OCI-LY7 (cell line): Measurements from ENCODE around the gene SLIT3. TPM values are rescaled to one million over a fixed set of nuclear protein-coding genes. Genes with fewer than 3 reads are reported as not detected.

ENCODE experiments used
- BruUV-seq: library from RNA; stranded (reverse); fragments of 400-500 nt; replicated peaks from 2 replicates; lab custom pipeline; 2021; lab: Mats Ljungman, UMichigan
- CTCF ChIA-PET: fragments of 300-600 bp; sonication (Branson Sonifier 250); formaldehyde crosslinking; loops from one replicate; lab custom pipeline; 2022; ENCODE audit warnings: antibody characterized with exemption; ENCODE audit not compliant: unreplicated experiment; lab: Charles Lee
- POLR2A ChIA-PET: fragments of 300-600 bp; sonication (Branson Sonifier 250); formaldehyde crosslinking; loops from one replicate; lab custom pipeline; 2022; ENCODE audit warnings: antibody characterized with exemption; lab: Charles Lee
- DNase-seq: peaks from one replicate; pipeline ENCODE4 v3.0.0-alpha.2; 2015; ENCODE audit warnings: low spot score
- H2AFZ ChIP-seq: fragments of 200-600 bp; sonication (generic), shearing (Covaris generic); 2 replicates; pipeline ENCODE4 v1.6.1; 2014; ENCODE audit warnings: mild to moderate bottlenecking, antibody characterized with exemption, low read length, moderate library complexity
- H3K27ac ChIP-seq: fragments of 200-600 bp; sonication (generic); 2 replicates; pipeline ENCODE4 v1.5.1; 2014; ENCODE audit warnings: mixed run types, low read depth, mild to moderate bottlenecking, moderate library complexity, low read length, inconsistent platforms; ENCODE audit not compliant: poor library complexity, severe bottlenecking
- H3K36me3 ChIP-seq: fragments of 200-600 bp; sonication (generic); 2 replicates; pipeline ENCODE4 v1.6.1; 2014; ENCODE audit warnings: mild to moderate bottlenecking, antibody characterized with exemption, low read length, moderate library complexity, mixed read lengths; ENCODE audit not compliant: insufficient read depth
- H3K4me1 ChIP-seq: fragments of 200-600 bp; sonication (generic); 2 replicates; pipeline ENCODE4 v1.5.1; 2014; ENCODE audit warnings: mild to moderate bottlenecking, low read length; ENCODE audit not compliant: insufficient read depth, poor library complexity, severe bottlenecking
- H3K4me2 ChIP-seq: fragments of 200-600 bp; sonication (generic); 2 replicates; pipeline ENCODE4 v1.6.1; 2014; ENCODE audit warnings: mild to moderate bottlenecking, low read length
- H3K4me3 ChIP-seq: fragments of 200-600 bp; sonication (generic); 2 replicates; pipeline ENCODE4 v1.5.1; 2014; ENCODE audit warnings: mild to moderate bottlenecking, low read depth, low read length; ENCODE audit not compliant: poor library complexity, severe bottlenecking
- H3K79me2 ChIP-seq: fragments of 200-600 bp; sonication (generic); 2 replicates; pipeline ENCODE4 v1.6.1; 2016; ENCODE audit warnings: low read depth, mild to moderate bottlenecking, low read length, moderate library complexity, mixed read lengths; ENCODE audit not compliant: insufficient read depth
- H3K9me2 ChIP-seq: fragments of 200-600 bp; sonication (generic); 2 replicates; pipeline ENCODE4 v1.6.1; 2016; ENCODE audit warnings: mild to moderate bottlenecking, low read length, mixed read lengths; ENCODE audit not compliant: insufficient read depth
- H3K9me3 ChIP-seq: fragments of 200-600 bp; sonication (generic); 2 replicates; pipeline ENCODE4 v1.6.1; 2014; ENCODE audit warnings: mild to moderate bottlenecking, mixed run types, low read length, mixed read lengths
- H4K20me1 ChIP-seq: fragments of 200-600 bp; sonication (generic); 2 replicates; pipeline ENCODE4 v1.6.1; 2014; ENCODE audit warnings: mild to moderate bottlenecking, antibody characterized with exemption, low read length, moderate library complexity, mixed read lengths; ENCODE audit not compliant: insufficient read depth
- CTCF ChIP-seq: fragments of 200-600 bp; sonication (generic); conservative IDR thresholded peaks from 2 replicates; pipeline ENCODE4 v1.5.1; 2014; ENCODE audit warnings: mild to moderate bottlenecking, antibody characterized with exemption, low read length, moderate library complexity, mixed read lengths
- EZH2phosphoT487 ChIP-seq: fragments of 200-600 bp; sonication (generic); IDR thresholded peaks from 2 replicates; pipeline ENCODE4 v1.6.1; 2018; ENCODE audit warnings: low read depth, borderline replicate concordance, mild to moderate bottlenecking, mixed run types, antibody characterized with exemption, low read length, moderate library complexity, mixed read lengths
- intact Hi-C: fragments of 100-400 bp; cut with micrococcal nuclease; formaldehyde crosslinking; loops from one replicate; pipeline ENCODE4 v1.10.0; 2022; ENCODE audit not compliant: unreplicated experiment
- total RNA-seq, 2 experiments: library from RNA; depleted of rRNA in 1 of 2; stranded (reverse); fragments of >200 nt in 1 of 2; shearing (Covaris generic) in 1 of 2; gene quantifications; 2 replicates each; pipeline ENCODE4 v1.2.3, GENCODE V29; 2014 to 2022

SLIT3 gene
- total RNA-seq, 2 experiments from 2014 or later, result not detected

DNA sequence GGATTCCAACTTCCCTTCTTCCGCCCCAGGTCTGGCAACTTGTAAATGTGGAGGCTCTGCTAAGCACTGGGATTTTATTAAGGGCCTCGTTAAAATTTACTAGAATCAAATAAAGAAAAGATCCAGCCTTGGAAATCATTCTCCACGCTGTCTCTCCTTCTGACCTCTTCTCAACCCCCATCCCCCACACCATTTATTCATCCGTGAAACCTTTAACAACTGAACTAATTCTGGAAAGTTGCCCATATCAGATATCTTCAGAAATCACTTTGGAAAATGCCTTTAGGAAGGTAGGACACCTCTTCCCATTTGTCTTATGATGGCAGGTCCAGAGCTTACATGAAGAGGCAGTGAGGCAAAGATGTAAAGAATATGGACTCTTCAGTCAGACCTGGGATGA lies 288.5 kb downstream of the SLIT3 start:
- ChIA-PET POLR2A (interaction anchor here (0.7 kb wide), 1 partner anchor 252 kb away, joined by 5 read pairs; no protein-coding TSS in a partner anchor), CTCF (no interaction called here)
- H3K36me3 ChIP-seq, result no peaks in the 10 kb centered on the region
- H3K27ac ChIP-seq, result no peak overlapping the region
- H4K20me1 ChIP-seq, result no peaks in the 10 kb centered on the region
- TF ChIP-seq EZH2phosphoT487, result no peak
- no peak for TF ChIP-seq CTCF
- H2AFZ ChIP-seq, result no peak overlapping the region
- no peaks in the 10 kb centered on the region for H3K9me3 ChIP-seq
- no peak overlapping the region for H3K4me2 ChIP-seq
- no peak for DNase-seq
- no peaks in the 10 kb centered on the region for H3K9me2 ChIP-seq
- no peak overlapping the region for H3K4me3 ChIP-seq
- H3K79me2 ChIP-seq, result no peaks in the 10 kb centered on the region
- intact Hi-C loops, result no loop called here
- no peaks in the 10 kb centered on the region for H3K4me1 ChIP-seq
- no TSS peak for BruUV-seq

DNA sequence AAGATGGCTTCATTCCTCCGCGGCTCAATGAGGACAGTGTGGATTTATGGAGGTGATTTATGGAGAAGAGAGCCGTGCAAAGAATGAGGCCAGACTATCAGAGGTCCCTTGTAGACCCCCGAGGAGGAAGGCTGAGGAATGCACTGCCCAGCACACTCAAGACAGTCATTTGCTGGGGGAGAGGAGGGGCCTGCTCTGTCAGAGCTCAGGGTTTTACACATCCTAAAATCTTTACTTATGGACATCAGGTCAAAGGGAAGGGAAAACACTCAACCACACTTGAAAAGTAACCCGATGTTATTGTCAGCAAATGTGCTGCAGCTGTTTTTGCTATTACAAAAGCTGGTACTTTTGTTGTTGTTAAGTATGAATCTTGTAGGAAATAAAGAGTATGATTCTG lies 289.5 kb downstream of the SLIT3 start:
- H3K9me2 ChIP-seq, result no peaks in the 10 kb centered on the region
- H2AFZ ChIP-seq, result no peak overlapping the region
- no peaks in the 10 kb centered on the region for H3K9me3 ChIP-seq
- no peak for DNase-seq
- ChIA-PET CTCF (no interaction called here), POLR2A (interaction anchor here (0.7 kb wide), 1 partner anchor 182 kb away, joined by 4 read pairs; no protein-coding TSS in a partner anchor)
- H3K4me1 ChIP-seq, result no peaks in the 10 kb centered on the region
- H3K4me2 ChIP-seq, result no peak overlapping the region
- TF ChIP-seq CTCF, result no peak
- TF ChIP-seq EZH2phosphoT487, result no peak
- intact Hi-C loops, result no loop called here
- H3K36me3 ChIP-seq, result no peaks in the 10 kb centered on the region
- H3K79me2 ChIP-seq, result no peaks in the 10 kb centered on the region
- no peaks in the 10 kb centered on the region for H4K20me1 ChIP-seq
- H3K27ac ChIP-seq, result no peak overlapping the region
- H3K4me3 ChIP-seq, result no peak overlapping the region
- no TSS peak for BruUV-seq

DNA sequence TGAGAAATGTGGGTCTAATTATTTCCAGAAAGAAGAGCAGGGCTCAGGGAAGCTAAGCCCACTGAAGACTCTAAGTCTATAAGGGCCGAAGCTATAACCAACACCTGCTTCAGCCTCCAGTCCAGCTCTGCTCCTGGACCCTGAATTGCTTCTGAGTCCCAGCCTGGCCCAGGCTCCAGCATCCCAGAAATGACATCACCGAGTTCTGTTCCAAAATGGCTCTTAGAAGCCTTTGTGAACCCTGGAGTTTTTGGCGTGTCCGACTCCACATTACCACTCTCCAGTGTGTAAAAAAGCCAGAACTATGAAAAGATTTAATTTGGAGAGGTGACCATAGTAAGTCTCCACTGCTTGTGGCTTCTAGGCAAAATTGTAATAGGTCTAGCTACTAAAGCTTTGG lies 289.9 kb downstream of the SLIT3 start:
- Histone ChIP-seq H4K20me1 (no peaks in the 10 kb centered on the region), H3K27ac (no peak overlapping the region), H3K4me1 (no peaks in the 10 kb centered on the region), H3K9me3 (no peaks in the 10 kb centered on the region), H3K9me2 (no peaks in the 10 kb centered on the region), H3K79me2 (no peaks in the 10 kb centered on the region), H2AFZ (no peak overlapping the region), H3K4me3 (no peak overlapping the region), H3K4me2 (no peak overlapping the region), H3K36me3 (no peaks in the 10 kb centered on the region)
- TF ChIP-seq EZH2phosphoT487, result no peak
- TF ChIP-seq CTCF, result no peak
- BruUV-seq, result no TSS peak
- intact Hi-C loops, result no loop called here
- no peak for DNase-seq
- ChIA-PET CTCF (no interaction called here), POLR2A (interaction anchor here (0.7 kb wide), 1 partner anchor 182 kb away, joined by 4 read pairs; no protein-coding TSS in a partner anchor)
